ENCODE data around the gene ZNF429.

ZNF429 gene

DNA sequence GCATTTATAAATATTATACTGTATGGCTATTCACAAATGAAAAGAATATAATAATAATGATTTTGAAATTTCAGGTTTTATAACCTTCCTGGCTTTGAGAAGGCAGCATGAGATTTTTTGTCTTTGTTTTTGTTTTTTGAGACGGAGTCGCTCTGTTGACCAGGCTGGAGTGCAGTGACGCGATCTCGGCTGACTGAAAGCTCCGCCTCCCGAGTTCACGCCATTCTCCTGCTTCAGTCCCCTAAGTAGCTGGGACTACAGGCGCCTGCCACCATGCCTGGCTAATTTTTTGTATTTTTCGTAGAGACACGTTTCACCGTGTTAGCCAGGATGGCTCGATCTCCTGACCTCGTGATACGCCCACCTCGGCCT, 64.1 kb downstream of the ZNF429 start:
- H3K9me3 ChIP-seq (ENCODE audit: control insufficient read depth, low read length): no peaks in the 10 kb centered on the region
- H3K27me3 ChIP-seq (replicated peaks; ENCODE audit: control insufficient read depth, insufficient read depth, low read length, poor library complexity, severe bottlenecking): no peaks in the 10 kb centered on the region

DNA sequence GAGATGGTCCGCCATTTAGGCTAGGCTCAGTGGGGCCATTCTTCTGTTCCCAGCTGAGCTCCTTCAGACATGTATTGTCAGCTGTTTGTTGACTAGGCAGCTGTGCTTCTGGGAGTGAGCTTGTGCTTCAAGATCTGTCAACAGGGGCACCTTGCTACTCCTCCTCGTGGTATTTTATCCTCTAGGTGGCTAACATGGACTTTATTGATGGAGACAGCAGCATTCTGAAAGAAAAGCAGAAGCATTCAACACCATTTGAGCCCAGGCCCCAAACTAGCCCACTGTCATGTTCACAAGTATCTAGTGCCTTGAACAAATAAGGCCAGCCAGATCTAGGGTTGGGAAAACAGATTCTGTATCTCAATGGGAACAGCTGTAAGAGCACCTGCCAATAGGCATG, 65.9 kb downstream of the ZNF429 start:
- Histone ChIP-seq H3K36me3 (ENCODE audit: control insufficient read depth, insufficient read depth, low read length) (no peaks in the 10 kb centered on the region), H3K27ac (ENCODE audit: insufficient read depth, low read length, poor library complexity, severe bottlenecking) (no peak overlapping the region), H3K9me3 (ENCODE audit: control insufficient read depth, low read length) (no peaks in the 10 kb centered on the region), H3K27me3 (replicated peaks; ENCODE audit: control insufficient read depth, insufficient read depth, low read length, poor library complexity, severe bottlenecking) (no peaks in the 10 kb centered on the region), H3K4me3 (ENCODE audit: insufficient read depth, low read depth, low read length, poor library complexity, severe bottlenecking) (no peak overlapping the region), H3K4me1 (ENCODE audit: control insufficient read depth, insufficient read depth, low read length, poor library complexity, severe bottlenecking) (no peaks in the 10 kb centered on the region)
- DNase-seq: no peak

More for the DNA sequence above, 64.1 kb downstream of the ZNF429 start:
- peak overlapping the region; percentile 47 for H3K4me3 ChIP-seq (ENCODE audit: insufficient read depth, low read depth, low read length, poor library complexity, severe bottlenecking)
- no peaks in the 10 kb centered on the region for H3K4me1 ChIP-seq (ENCODE audit: control insufficient read depth, insufficient read depth, low read length, poor library complexity, severe bottlenecking)
- H3K27ac ChIP-seq (ENCODE audit: insufficient read depth, low read length, poor library complexity, severe bottlenecking): peak overlapping the region; percentile 35
- H3K36me3 ChIP-seq (ENCODE audit: control insufficient read depth, insufficient read depth, low read length): no peaks in the 10 kb centered on the region
- peak; percentile 9 to 50 (median 40) for DNase-seq

DNA sequence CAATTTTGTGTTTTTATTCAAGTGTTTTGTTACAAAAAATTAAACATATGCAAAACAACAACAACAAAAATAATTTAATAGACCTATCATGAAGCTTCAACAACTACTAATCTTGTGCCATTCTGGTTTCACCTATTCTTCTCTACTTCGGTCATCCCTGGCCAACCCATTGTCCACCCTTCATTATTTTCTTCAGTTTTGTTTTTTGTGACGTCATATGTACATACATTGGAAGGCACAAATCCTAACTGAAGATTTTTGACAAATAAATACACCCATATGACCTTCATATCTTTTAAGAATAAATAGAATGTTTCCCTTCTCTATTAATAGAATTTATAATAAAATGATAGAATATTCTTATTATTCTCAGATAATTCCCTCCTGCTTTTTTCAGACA, 69.2 kb downstream of the ZNF429 start:
- H3K27ac ChIP-seq (ENCODE audit: insufficient read depth, low read length, poor library complexity, severe bottlenecking): no peak overlapping the region
- DNase-seq: no peak
- no peaks in the 10 kb centered on the region for H3K4me1 ChIP-seq (ENCODE audit: control insufficient read depth, insufficient read depth, low read length, poor library complexity, severe bottlenecking)
- H3K9me3 ChIP-seq (ENCODE audit: control insufficient read depth, low read length): no peaks in the 10 kb centered on the region
- no peaks in the 10 kb centered on the region for H3K36me3 ChIP-seq (ENCODE audit: control insufficient read depth, insufficient read depth, low read length)
- no peaks in the 10 kb centered on the region for H3K27me3 ChIP-seq (replicated peaks; ENCODE audit: control insufficient read depth, insufficient read depth, low read length, poor library complexity, severe bottlenecking)
- H3K4me3 ChIP-seq (ENCODE audit: insufficient read depth, low read depth, low read length, poor library complexity, severe bottlenecking): no peak overlapping the region

DNA sequence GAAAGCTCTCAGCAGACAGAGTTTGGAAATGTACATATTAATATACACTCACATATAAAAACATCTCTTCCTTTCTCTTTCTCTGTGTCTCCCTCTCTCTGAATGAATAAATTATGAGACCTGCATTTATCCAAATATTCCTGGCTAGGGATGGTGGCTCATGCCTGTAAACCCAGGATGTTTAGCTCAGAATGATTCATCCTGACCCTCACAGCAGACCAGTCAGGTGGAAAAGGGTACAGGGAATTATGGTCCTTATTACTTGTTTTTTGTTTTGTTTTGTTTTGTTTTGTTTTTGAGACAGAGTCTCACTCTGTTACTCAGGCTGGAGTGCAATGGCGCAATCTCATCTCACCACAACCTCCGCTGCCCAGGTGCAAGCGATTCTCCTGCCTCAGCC, 71.1 kb downstream of the ZNF429 start:
- Histone ChIP-seq H3K27ac (ENCODE audit: insufficient read depth, low read length, poor library complexity, severe bottlenecking) (no peak overlapping the region), H3K27me3 (replicated peaks; ENCODE audit: control insufficient read depth, insufficient read depth, low read length, poor library complexity, severe bottlenecking) (no peaks in the 10 kb centered on the region), H3K9me3 (ENCODE audit: control insufficient read depth, low read length) (no peaks in the 10 kb centered on the region), H3K4me1 (ENCODE audit: control insufficient read depth, insufficient read depth, low read length, poor library complexity, severe bottlenecking) (no peaks in the 10 kb centered on the region), H3K4me3 (ENCODE audit: insufficient read depth, low read depth, low read length, poor library complexity, severe bottlenecking) (no peak overlapping the region), H3K36me3 (ENCODE audit: control insufficient read depth, insufficient read depth, low read length) (no peaks in the 10 kb centered on the region)
- no peak for DNase-seq

DNA sequence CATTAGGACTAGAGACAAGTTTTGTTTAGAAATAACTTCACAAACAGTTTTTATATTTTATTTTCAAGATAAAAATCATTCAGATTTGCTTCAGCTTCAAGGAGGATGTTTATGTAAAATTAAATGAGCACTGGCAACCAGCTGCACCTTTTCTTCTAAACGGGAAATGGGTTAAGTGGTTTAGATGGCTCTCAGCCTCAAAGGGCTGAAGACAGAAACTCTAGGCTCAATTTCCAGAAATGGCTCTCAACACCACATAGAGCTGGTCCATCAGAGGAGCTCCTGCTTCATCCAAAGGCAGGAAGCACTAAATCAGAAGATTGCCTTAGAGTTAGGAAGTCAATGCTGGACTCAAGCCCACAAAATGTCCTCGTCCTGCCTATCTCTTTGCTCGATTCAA, 74.7 kb downstream of the ZNF429 start:
- DNase-seq: no peak
- Histone ChIP-seq H3K9me3 (ENCODE audit: control insufficient read depth, low read length) (no peaks in the 10 kb centered on the region), H3K4me1 (ENCODE audit: control insufficient read depth, insufficient read depth, low read length, poor library complexity, severe bottlenecking) (no peaks in the 10 kb centered on the region), H3K27ac (ENCODE audit: insufficient read depth, low read length, poor library complexity, severe bottlenecking) (no peak overlapping the region), H3K36me3 (ENCODE audit: control insufficient read depth, insufficient read depth, low read length) (no peaks in the 10 kb centered on the region), H3K27me3 (replicated peaks; ENCODE audit: control insufficient read depth, insufficient read depth, low read length, poor library complexity, severe bottlenecking) (no peaks in the 10 kb centered on the region), H3K4me3 (ENCODE audit: insufficient read depth, low read depth, low read length, poor library complexity, severe bottlenecking) (no peak overlapping the region)

DNA sequence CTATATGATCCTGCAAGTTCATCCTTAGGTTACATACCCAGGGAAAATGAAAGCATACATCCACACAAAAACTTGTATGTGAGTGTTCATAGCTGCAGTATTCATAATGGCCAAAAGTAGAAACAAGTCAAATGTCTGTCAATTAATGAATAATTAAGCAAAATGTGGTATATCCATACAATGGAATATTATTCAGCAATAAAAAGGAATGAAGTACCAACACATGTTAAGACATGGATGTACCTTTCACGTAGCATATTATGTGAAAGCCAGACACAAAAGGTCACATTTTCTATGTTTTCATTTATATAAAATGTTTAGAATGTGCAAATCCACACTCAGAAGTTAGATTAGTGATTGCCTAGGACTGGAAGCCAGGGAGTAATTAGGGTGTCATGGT, 75.4 kb downstream of the ZNF429 start:
- no peak overlapping the region for H3K27ac ChIP-seq (ENCODE audit: insufficient read depth, low read length, poor library complexity, severe bottlenecking)
- H3K36me3 ChIP-seq (ENCODE audit: control insufficient read depth, insufficient read depth, low read length): no peaks in the 10 kb centered on the region
- H3K27me3 ChIP-seq (replicated peaks; ENCODE audit: control insufficient read depth, insufficient read depth, low read length, poor library complexity, severe bottlenecking): no peaks in the 10 kb centered on the region
- no peaks in the 10 kb centered on the region for H3K4me1 ChIP-seq (ENCODE audit: control insufficient read depth, insufficient read depth, low read length, poor library complexity, severe bottlenecking)
- H3K4me3 ChIP-seq (ENCODE audit: insufficient read depth, low read depth, low read length, poor library complexity, severe bottlenecking): no peak overlapping the region
- no peak for DNase-seq
- H3K9me3 ChIP-seq (ENCODE audit: control insufficient read depth, low read length): no peaks in the 10 kb centered on the region

DNA sequence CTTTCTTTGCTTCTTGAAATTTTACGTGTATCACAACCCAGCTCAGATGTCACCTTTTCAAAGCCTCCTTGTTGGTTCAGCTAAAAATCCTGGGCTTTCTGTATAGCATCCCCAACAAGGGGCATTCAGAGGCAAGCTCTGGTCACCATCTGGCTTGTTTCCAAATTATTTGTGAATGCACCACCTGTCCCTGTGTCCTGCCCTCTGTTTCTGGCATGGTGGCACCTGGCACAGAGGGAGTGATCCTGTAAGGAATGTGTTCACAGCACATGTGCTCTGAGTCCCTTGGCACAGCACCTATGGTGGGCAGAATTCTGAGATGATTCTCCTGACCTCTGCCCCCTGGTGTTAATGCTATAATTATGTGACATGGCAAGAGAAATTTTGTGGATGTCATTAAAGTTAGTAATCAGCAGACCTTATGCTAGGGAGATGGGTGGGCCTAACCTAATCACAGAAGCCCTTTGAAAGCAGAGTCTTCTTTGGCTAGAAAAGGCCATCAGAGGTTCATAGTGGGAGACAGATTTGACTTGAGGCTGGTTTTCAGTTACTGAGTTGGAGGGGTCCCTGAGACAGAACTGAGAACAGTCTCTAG, 76.3 kb downstream of the ZNF429 start:
- no peak for DNase-seq
- Histone ChIP-seq H3K4me3 (ENCODE audit: insufficient read depth, low read depth, low read length, poor library complexity, severe bottlenecking) (no peak overlapping the region), H3K4me1 (ENCODE audit: control insufficient read depth, insufficient read depth, low read length, poor library complexity, severe bottlenecking) (no peaks in the 10 kb centered on the region), H3K36me3 (ENCODE audit: control insufficient read depth, insufficient read depth, low read length) (no peaks in the 10 kb centered on the region), H3K27ac (ENCODE audit: insufficient read depth, low read length, poor library complexity, severe bottlenecking) (no peak overlapping the region), H3K9me3 (ENCODE audit: control insufficient read depth, low read length) (no peaks in the 10 kb centered on the region), H3K27me3 (replicated peaks; ENCODE audit: control insufficient read depth, insufficient read depth, low read length, poor library complexity, severe bottlenecking) (no peaks in the 10 kb centered on the region)

DNA sequence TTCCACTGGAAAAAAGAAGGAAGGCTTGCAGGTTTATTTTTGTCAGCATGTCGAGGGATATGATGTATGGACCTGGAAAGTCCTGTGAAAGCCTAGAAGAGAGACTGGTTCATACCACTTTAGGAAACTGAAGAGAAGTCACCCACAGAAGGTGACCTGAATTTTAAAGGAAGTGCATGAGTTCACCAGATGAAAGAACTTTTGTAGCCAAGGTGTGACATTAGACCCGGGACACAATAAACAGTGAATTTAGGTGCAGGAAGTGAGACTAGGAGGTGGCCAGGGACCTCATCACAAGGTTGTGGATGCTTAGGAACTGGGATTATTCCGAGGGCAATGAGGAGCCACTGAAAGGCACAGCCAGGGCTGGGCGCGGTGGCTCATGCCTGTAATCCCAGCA, 79.1 kb downstream of the ZNF429 start:
- Histone ChIP-seq H3K27me3 (replicated peaks; ENCODE audit: control insufficient read depth, insufficient read depth, low read length, poor library complexity, severe bottlenecking) (no peaks in the 10 kb centered on the region), H3K4me1 (ENCODE audit: control insufficient read depth, insufficient read depth, low read length, poor library complexity, severe bottlenecking) (no peaks in the 10 kb centered on the region)

DNA sequence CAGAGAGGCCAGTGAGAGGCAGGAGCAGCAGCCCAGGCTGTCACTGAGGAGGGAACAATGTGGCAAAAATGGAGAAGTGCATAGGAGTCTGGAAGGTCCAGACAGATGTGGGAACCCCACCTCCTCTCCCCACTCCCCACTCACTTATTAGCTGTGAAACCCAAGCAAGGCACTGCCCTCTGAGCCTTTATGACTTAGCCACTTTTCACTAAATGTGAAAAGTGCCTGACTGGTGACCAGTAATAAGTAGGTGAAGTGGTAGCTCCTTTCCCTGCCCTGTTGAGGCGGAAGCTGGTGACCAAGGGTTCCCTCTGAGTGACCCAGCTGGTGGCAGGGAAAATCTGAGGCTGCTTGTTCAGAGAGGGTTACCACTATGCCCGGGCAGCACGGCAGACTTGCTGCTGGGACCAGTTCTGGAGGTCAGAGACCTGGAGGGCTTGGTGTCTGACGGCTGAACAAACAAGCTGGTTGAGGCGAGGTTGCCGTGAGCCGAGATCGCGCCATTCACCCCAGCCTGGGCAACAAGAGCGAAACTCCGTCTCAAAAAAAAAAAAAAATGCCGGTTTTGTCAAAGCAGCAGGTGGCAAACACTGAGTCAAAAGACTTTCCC, 80.0 kb downstream of the ZNF429 start:
- Histone ChIP-seq H3K4me1 (ENCODE audit: control insufficient read depth, insufficient read depth, low read length, poor library complexity, severe bottlenecking) (no peaks in the 10 kb centered on the region), H3K4me3 (ENCODE audit: insufficient read depth, low read depth, low read length, poor library complexity, severe bottlenecking) (no peak overlapping the region), H3K27ac (ENCODE audit: insufficient read depth, low read length, poor library complexity, severe bottlenecking) (no peak overlapping the region), H3K9me3 (ENCODE audit: control insufficient read depth, low read length) (no peaks in the 10 kb centered on the region), H3K36me3 (ENCODE audit: control insufficient read depth, insufficient read depth, low read length) (no peaks in the 10 kb centered on the region), H3K27me3 (replicated peaks; ENCODE audit: control insufficient read depth, insufficient read depth, low read length, poor library complexity, severe bottlenecking) (no peaks in the 10 kb centered on the region)
- no peak for DNase-seq

More for the DNA sequence above, 79.1 kb downstream of the ZNF429 start:
- no peaks in the 10 kb centered on the region for H3K9me3 ChIP-seq (ENCODE audit: control insufficient read depth, low read length)
- H3K4me3 ChIP-seq (ENCODE audit: insufficient read depth, low read depth, low read length, poor library complexity, severe bottlenecking): no peak overlapping the region
- DNase-seq: peak in 1 of 3 donors; percentile 8
- no peaks in the 10 kb centered on the region for H3K36me3 ChIP-seq (ENCODE audit: control insufficient read depth, insufficient read depth, low read length)
- no peak overlapping the region for H3K27ac ChIP-seq (ENCODE audit: insufficient read depth, low read length, poor library complexity, severe bottlenecking)

DNA sequence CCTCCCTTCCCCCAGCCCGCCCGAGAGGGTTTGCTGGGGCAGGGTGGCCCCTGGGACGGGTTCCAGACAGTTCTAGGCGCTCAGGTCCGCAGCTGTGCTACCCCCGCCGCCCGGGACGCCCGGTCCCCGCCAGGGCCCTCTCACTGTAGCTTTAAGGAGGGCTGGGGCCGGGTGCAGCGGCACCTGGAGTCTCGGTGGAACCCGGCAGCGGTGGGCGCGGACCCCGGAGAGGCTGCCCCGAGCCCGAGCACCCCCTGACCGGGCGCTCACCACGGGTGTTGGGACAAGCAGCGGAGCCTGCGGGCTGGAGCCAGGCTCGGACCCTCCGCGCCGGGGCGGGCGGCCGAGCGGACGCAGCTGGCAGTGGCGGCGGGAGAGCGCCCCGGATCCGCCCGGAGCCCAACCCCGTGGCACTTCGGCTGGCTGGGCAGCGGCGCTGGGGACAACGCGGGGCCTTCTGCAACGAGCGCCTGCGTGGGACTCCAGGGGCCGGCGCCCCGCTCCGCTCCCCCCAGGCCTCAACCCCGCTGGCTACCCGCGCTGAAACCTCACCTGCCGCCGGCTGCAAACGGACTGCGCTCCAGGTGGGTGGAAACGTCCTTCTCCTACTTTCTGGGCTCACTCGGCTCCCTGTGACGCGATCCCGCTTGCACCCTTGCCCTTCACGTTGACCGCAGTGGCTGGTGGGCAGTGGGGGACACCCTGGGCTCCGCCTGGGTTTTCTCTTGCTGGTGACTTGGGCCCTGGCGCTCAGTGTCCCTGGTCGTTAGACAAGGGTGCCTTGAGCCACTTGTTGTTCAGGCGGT, 81.1 kb downstream of the ZNF429 start:
- Histone ChIP-seq H3K27me3 (replicated peaks; ENCODE audit: control insufficient read depth, insufficient read depth, low read length, poor library complexity, severe bottlenecking) (no peaks in the 10 kb centered on the region), H3K4me1 (ENCODE audit: control insufficient read depth, insufficient read depth, low read length, poor library complexity, severe bottlenecking) (no peaks in the 10 kb centered on the region), H3K27ac (ENCODE audit: insufficient read depth, low read length, poor library complexity, severe bottlenecking) (peak overlapping the region; percentile 37), H3K4me3 (ENCODE audit: insufficient read depth, low read depth, low read length, poor library complexity, severe bottlenecking) (peak overlapping the region; percentile 45), H3K9me3 (ENCODE audit: control insufficient read depth, low read length) (no peaks in the 10 kb centered on the region), H3K36me3 (ENCODE audit: control insufficient read depth, insufficient read depth, low read length) (no peaks in the 10 kb centered on the region)
- peak in 1 of 3 donors; percentile 4 for DNase-seq

Measured in effector memory CD4-positive, alpha-beta T cell (primary cell).